Stimulated activated naive CD4-positive, alpha-beta T cell treated with Interleukin-2 at 50 U/mL for 16 hours (primary cell): ENCODE data around the gene GM2A.
"Not testable (repeated sequence)": the region's sequence is repeated elsewhere in the genome, so short reads cannot be mapped to it uniquely, and the experiment has no call there.

Experiments
- DNase-seq: peaks from one replicate; lab custom pipeline; 2025; lab: John Stamatoyannopoulos, UW

GM2A gene

GRCh38 chr5:151251621-151252020 lies 1.4 kb upstream of the GM2A start:
- no peak for DNase-seq

DNA sequence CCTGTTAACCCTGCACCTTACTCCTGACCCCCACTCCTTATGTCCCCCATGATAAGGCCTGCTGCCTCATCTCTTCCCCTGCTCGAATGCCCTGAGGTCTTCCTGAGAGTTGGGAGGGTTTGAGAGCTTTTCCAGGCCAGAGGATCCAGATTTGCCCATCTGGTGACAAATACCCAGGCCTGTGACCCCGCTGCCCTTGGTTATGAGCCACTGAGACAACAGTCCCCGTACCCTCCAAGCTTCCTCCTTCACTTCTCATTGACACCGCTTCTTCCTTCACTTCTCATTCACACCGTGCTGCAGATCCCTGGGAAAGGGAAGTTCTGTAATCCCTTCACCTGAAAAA lies 593 bp downstream of the GM2A start:
- no peak for DNase-seq

- no peak for DNase-seq
These were observed 1.6 kb downstream of the GM2A start for GRCh38 chr5:151254556-151254955.

DNA sequence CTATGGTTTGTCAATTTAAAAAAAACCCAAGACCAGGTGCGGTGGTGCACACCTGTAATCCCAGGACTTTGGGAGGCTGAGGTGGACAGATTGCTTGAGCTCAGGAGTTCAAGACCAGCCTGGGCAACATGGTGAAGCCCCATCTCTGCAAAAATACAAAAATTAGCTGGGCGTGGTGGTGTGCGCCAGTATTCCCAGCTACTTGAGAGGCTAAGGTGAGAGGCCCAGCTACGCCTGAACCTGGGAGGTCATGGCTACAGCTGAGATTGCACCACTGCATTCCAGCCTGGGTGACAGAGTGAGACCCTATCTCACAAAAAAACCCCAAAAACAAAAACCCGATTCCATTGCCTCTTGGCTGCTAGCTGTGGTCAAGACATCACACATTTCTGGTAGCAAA lies 2.0 kb downstream of the GM2A start:
- DNase-seq = not testable (repeated sequence)

DNA sequence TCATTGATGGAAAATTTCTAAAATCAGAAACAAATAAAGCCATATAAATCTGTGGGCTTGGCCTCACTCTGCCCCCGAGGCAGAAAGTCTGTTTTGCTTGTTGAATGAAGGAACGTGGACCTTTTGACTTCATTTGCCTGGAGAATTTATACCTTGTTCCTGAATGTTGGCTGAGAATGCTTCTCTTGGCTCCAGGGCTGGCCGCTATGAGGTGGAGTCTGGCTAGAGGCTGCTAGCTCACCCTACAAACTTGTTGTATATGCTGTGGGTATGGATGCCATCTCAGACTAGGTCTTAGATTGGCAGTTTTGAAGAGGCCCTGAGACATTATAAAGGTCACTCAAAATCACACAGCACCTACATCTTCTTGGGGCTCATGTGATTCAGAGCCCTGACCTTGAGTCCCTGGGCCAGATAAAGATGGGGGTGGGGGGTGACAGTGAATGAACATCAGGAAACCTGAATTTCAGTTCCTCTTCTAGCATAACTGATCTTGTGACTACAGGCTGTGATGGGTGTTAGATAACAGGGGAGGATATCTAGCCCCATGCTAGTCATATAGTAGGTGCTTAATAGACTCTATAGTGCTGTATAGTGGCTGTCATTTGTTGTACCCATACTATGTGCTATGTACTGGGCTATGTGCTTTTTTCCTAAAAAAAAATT lies 2.8 kb downstream of the GM2A start:
- DNase-seq = no peak

- DNase-seq = no peak
These were observed 4.8 kb downstream of the GM2A start for GRCh38 chr5:151257731-151258181.

- no peak for DNase-seq
These were observed 5.2 kb downstream of the GM2A start for GRCh38 chr5:151258201-151258611.

DNA sequence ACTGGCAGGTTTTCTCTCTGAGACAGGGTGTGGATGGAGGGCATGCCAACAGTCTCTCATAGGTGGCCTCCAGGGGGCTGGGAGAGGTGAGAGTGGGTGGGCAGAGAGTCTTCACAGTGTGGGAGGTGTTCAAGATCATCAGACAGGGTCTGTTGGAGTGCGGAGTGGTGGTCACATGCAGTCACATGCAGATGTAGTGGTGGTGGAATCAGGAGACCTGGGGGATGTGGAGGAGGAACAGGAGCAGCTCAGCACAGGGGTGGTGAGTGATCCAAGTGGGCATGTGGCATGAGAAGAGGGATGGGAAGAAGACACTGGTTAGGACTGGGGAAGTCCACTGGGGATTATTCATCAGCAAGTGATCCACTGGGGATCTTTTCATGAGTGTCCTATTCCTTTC lies 5.8 kb downstream of the GM2A start:
- no peak for DNase-seq

DNA sequence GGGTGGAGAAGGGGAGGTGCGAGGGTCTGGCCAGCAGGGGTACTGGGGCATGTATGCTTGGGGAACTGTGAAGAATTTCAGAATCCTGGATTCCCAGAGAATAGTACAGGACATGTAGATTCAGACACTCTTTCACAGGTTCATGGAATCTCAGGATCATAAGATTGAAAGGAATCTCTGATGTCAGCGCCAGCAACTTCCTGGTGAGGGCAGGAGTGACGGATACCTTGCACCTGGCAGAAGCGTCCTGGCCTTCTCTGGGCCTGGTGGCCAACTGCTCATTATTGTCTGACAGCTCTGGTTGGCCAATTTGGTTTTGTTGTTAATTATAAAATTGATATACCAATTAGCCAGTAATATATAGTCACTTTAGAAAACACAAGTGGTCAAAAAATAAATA lies 6.9 kb downstream of the GM2A start:
- DNase-seq = no peak

GRCh38 chr5:151262532-151262931 lies 9.5 kb downstream of the GM2A start:
- DNase-seq = no peak

- no peak for DNase-seq
These were observed 11.1 kb downstream of the GM2A start for GRCh38 chr5:151264113-151264512.

GRCh38 chr5:151267491-151268260 lies 14.7 kb downstream of the GM2A start:
- DNase-seq = no peak

- DNase-seq = no peak
These were observed 17.6 kb downstream of the GM2A start for GRCh38 chr5:151270599-151270998.

- no peak for DNase-seq
These were observed 18.4 kb downstream of the GM2A start for GRCh38 chr5:151271336-151271735.

- no peak for DNase-seq
These were observed 21.7 kb downstream of the GM2A start for GRCh38 chr5:151274666-151275065.

GRCh38 chr5:151275803-151276202 lies 22.8 kb downstream of the GM2A start:
- no peak for DNase-seq

GRCh38 chr5:151278845-151279244 lies 25.9 kb downstream of the GM2A start:
- no peak for DNase-seq

GRCh38 chr5:151280443-151280842 lies 27.5 kb downstream of the GM2A start:
- no peak for DNase-seq

- no peak for DNase-seq
These were observed 28.1 kb downstream of the GM2A start for GRCh38 chr5:151281001-151281639.

DNA sequence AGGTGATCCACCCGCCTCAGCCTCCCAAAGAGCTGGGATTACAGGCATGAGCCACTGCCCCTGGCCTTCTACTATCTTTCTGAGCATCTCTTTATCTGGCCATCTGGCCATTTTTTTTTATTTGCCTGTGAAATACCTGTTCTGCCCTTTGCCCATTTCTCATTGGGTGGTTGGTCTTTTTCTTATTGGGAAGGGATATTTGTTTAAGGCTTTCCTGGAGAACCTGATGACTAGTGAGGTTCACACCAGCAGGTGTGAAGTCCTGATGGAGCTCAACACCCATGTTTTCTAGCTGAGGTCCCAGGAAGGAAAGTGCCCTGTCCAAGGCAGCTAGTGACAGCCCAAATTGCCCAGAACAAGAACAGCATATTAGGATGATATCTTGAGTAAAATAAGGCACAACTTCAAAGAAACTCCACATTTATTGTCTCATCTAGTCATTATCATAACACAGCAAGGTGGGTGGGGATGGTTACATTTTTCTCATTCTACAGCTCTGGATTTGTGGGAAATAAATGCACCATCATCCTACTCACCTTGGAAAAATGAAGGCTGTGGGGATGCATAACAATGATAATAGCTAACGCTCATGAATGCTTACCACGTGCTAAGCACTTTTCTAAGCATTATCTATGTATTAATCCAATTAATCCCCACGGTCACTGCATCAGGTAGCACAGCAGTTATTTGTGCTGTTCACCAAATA lies 30.3 kb downstream of the GM2A start:
- no peak for DNase-seq

- DNase-seq = no peak
These were observed 31.5 kb downstream of the GM2A start for GRCh38 chr5:151284392-151284967.

GRCh38 chr5:151285683-151286082 lies 32.7 kb downstream of the GM2A start:
- DNase-seq = no peak
